ENCODE results near the gene KAZN. TPM values are rescaled to one million over a fixed set of nuclear protein-coding genes. Genes with fewer than 3 reads are reported as not detected.

Gene KAZN
- total RNA-seq, 1 experiment from 2014 or later, result 6.5 TPM

GRCh38 chr1:15106608-15107007, 508.1 kb downstream of the KAZN start:
- in situ Hi-C loops (cut with HindIII; ENCODE audit: low pct_unique_long_range_greater_than_20kb, low sequenced_read_pairs), result no loop called here
- DNase-seq (ENCODE audit: low read depth, low spot score), result peak; percentile 72

GRCh38 chr1:15107058-15107687, 508.7 kb downstream of the KAZN start:
- no peak for DNase-seq (ENCODE audit: low read depth, low spot score)
- in situ Hi-C loops (cut with HindIII; ENCODE audit: low pct_unique_long_range_greater_than_20kb, low sequenced_read_pairs), result no loop called here

- no peak for DNase-seq (ENCODE audit: low read depth, low spot score)
- in situ Hi-C loops (cut with HindIII; ENCODE audit: low pct_unique_long_range_greater_than_20kb, low sequenced_read_pairs), result no loop called here
Observed at GRCh38 chr1:15107911-15108310, 509.4 kb downstream of the KAZN start.

DNA sequence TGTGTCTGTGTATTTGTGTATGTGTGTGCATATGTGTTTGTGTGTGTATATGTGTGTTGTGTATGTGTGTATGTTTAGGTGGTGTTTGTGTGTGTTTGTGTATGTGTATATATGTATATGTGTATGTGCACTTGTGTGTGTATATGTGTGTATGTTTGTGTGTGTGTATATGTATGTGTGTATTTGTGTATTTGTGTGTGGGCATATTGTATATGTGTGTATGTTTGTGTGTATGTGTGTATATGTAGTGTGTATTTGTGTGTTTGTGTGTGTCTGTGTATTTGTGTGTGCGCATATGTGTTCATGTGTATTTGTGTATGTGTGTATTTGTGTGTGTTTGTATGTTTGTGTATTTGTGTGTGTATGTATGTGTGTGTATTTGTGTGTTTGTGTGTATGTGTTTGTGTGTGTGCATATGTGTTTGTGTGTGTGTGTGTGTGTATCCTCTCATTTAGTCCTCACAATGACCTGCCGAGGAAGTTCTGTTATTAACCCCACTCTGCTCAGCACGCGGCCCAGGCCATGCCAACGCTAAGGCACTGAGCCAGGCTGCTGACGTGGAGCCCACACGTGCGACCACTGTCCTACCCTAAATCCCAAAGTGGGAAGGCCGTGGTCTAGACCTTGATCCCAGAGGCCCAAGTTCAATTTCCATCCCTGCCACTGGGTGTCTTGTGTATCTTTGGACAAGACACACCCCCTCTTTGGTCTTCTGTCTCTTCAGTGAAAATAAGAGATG, 511.8 kb downstream of the KAZN start:
- DNase-seq (ENCODE audit: low read depth, low spot score), result peak; percentile 43
- in situ Hi-C loops (cut with HindIII; ENCODE audit: low pct_unique_long_range_greater_than_20kb, low sequenced_read_pairs), result no loop called here

- in situ Hi-C loops (cut with HindIII; ENCODE audit: low pct_unique_long_range_greater_than_20kb, low sequenced_read_pairs), result no loop called here
- DNase-seq (ENCODE audit: low read depth, low spot score), result no peak
Observed at GRCh38 chr1:15110867-15111230, 512.4 kb downstream of the KAZN start.

DNA sequence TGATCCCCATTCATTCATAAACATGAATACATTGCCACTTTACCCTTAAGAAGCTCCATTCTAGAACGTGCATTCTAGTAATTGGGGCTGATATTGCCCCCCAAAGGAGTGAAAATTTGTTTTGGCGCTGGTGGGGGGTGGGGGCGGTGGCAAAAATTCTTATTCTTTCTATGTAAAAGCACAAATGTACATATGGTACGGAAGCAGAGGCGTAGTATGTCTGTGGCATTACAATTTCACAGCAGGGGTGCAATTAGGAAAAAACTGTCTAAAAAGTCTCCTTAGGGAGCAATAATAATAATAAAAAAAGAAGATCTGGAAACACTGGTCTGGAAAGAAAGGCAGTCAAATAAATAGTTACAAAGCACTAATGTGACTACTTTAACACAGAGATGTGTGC, 514.7 kb downstream of the KAZN start:
- in situ Hi-C loops (cut with HindIII; ENCODE audit: low pct_unique_long_range_greater_than_20kb, low sequenced_read_pairs), result no loop called here

DNA sequence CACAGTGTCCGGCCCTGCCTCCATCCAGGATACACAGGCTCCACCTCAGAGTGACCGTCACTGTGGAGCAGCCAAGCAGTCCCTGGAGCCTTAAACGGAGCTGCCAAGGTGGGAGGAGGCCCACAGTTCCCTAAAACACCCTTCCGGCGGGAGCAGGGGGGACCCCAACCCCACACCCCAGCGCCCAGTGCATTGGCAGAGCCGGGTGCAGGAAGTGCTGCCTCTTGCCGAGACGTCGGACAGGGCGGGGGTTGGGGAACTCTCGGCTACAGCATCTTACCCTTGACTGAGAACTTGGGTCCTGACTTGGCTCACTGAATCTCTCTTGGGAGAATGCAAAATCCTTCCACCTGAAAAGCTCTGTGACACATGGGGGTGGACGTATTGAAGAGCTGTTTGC, 516.4 kb downstream of the KAZN start:
- DNase-seq (ENCODE audit: low read depth, low spot score), result no peak
- in situ Hi-C loops (cut with HindIII; ENCODE audit: low pct_unique_long_range_greater_than_20kb, low sequenced_read_pairs), result no loop called here

More for the DNA sequence above, 514.7 kb downstream of the KAZN start:
- DNase-seq (ENCODE audit: low read depth, low spot score), result no peak

DNA sequence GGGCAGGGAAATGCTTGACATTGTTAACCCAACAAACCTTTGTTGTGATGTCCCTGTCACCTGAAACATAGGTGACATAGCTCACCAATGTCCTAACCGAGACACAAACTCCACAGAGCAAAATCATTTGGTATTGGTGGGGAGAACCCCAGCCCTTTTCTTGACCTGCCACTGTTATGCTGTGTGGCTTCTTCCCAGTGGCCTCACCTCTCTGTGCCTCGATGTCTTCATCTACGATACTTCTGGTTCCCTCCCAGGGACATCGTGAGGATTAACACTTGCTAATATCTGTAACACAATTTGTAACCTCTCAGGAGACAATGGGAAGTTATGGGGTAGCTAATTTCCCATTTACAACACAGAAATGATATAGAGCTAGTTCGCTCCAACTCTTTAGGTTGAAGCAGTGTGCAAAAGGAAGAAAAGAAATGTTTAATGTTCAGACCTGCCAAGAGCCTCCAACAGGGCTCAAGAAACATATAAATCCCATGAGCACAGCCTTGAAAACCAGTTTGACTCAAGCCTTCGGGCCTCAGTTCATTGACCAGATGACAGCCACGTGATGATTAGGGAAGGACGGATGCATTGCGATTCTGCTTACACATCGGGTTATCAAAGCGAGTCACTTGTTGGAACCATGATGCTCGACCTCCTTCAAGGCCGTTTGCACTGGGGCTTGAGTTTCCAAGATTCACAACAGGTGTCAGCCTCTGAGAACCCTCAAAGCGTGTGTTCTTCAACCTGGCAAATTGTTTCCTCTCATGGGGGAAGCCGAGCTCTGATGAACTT, 517.3 kb downstream of the KAZN start:
- DNase-seq (ENCODE audit: low read depth, low spot score), result no peak
- in situ Hi-C loops (cut with HindIII; ENCODE audit: low pct_unique_long_range_greater_than_20kb, low sequenced_read_pairs), result no loop called here

GRCh38 chr1:15116966-15117365, 518.5 kb downstream of the KAZN start:
- no peak for DNase-seq (ENCODE audit: low read depth, low spot score)
- in situ Hi-C loops (cut with HindIII; ENCODE audit: low pct_unique_long_range_greater_than_20kb, low sequenced_read_pairs), result no loop called here

- in situ Hi-C loops (cut with HindIII; ENCODE audit: low pct_unique_long_range_greater_than_20kb, low sequenced_read_pairs), result no loop called here
- no peak for DNase-seq (ENCODE audit: low read depth, low spot score)
Observed at GRCh38 chr1:15117671-15118325, 519.3 kb downstream of the KAZN start.

DNA sequence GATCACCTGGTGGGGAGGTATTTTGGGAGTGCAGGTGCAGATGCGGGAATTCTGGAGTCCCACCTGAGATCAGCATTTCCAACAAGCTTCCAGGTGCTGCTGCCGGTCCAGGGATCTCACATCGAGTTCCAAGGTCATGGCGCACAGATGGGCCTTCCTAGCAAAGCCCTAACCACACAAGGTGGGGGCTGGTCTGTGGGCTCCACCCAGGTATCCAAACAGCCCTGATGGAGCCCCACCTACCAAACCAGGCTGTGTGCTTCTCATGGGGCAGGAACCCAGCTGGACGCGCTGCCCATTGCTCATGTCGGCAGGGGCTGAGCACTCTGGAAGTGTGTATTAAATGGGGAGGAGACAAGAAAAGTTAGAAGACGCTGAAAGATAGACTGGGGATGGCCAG, 520.1 kb downstream of the KAZN start:
- in situ Hi-C loops (cut with HindIII; ENCODE audit: low pct_unique_long_range_greater_than_20kb, low sequenced_read_pairs), result no loop called here
- DNase-seq (ENCODE audit: low read depth, low spot score), result no peak

GRCh38 chr1:15120251-15120945, 521.9 kb downstream of the KAZN start:
- in situ Hi-C loops (cut with HindIII; ENCODE audit: low pct_unique_long_range_greater_than_20kb, low sequenced_read_pairs), result no loop called here
- DNase-seq (ENCODE audit: low read depth, low spot score), result no peak

DNA sequence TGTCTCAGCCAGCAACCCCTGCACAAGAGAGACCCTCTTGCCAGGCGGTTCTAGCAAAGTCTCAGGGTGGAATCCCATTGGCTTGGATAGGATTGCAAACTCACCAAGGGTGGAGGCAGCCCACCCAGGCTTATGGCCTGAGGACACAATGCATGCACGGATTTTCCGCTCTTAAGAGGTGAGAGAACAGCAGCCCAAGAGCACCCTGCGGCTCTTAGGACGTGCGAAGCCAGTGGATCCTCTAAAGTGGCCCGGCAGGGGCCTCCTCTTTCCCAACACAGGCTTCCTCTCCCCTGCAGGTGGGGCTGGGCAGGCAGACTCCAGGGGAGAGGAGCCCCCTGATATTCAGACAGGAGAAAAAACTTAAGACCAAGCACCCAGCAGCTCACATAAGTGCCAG, 523.8 kb downstream of the KAZN start:
- DNase-seq (ENCODE audit: low read depth, low spot score), result no peak
- in situ Hi-C loops (cut with HindIII; ENCODE audit: low pct_unique_long_range_greater_than_20kb, low sequenced_read_pairs), result no loop called here

GRCh38 chr1:15123270-15123669, 524.8 kb downstream of the KAZN start:
- in situ Hi-C loops (cut with HindIII; ENCODE audit: low pct_unique_long_range_greater_than_20kb, low sequenced_read_pairs), result no loop called here
- DNase-seq (ENCODE audit: low read depth, low spot score), result no peak

DNA sequence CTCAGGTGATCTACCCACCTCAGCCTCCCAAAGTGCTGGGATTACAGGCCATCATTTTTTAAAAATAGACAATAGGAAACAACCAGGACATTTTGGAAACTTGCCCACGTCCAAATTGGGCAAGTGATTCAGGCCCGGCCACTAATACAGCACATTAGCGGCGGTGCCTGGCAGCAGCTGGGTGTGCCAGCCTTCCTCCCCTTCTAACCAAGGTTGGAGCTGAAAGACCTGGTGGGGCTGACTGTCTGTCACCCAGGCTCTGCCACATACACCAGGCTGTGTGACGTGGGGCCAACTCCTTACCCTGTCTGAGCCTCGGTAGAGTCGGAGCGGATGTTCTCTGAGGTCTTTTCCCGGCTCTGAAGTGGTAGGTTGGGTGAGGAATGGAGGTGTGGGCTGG, 525.4 kb downstream of the KAZN start:
- DNase-seq (ENCODE audit: low read depth, low spot score), result no peak
- in situ Hi-C loops (cut with HindIII; ENCODE audit: low pct_unique_long_range_greater_than_20kb, low sequenced_read_pairs), result no loop called here

DNA sequence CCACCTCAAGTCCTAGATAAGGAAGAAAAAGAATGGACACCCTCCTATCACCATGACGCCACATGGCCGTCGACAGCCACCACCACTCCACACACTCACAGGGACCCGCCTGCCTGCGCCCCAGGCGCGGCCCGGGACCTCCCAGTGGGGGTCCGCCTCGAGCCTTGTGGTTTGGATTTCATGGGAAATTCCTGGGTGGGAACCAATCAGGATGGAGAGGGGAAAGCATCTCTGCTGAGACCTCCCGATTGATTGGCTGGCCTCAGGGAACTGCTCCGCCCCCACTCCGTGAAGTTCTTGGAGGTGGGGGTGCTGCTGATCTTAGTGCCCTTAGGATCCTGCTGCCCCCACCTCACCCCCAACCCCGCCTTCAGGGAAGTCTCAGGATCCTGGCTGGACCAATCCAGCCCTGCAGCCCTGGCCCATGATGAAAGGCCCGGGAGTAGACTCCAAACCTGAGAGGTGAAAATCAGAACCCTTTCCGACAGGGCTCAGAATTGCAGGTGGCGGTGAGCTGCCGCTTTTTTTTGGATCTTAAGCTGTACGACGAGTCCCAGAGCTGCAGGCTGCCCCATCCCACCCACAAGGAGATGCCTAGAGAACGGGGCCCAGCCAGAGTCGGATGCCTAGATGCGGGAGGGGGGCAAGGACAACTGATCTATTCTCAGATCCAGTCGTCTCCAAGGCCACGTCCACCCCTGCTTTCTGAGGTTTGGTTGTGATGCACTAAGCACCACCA, 526.0 kb downstream of the KAZN start:
- in situ Hi-C loops (cut with HindIII; ENCODE audit: low pct_unique_long_range_greater_than_20kb, low sequenced_read_pairs), result no loop called here
- DNase-seq (ENCODE audit: low read depth, low spot score), result no peak

DNA sequence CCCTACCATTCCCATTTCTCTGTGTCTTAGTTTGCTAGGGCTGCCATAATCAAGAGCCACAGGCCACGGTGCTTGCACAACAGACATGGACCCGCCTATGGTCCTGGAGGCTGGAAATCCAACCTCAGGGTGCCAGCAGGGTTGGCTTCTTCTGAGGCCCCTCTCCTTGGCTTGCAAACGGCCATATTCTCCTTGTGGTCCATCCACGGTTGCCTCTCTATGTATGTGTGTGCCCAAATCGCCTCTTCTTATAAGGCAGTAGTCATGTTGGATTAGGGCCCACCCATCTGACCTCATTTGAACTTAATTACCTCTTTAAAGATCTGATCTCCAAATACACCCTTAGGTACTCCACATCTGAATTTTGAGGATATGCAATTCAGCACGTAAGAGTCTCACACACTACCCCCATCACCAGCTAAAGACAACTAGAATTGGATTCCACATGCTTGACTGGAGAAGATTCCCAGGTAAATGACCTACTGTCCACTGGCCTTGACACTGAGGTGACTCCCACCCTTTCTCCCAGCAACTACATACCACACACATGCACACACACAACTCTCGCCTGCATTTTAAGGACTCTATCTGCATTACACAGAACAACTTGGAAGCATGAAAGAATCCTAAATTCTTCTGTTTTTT, 526.7 kb downstream of the KAZN start:
- in situ Hi-C loops (cut with HindIII; ENCODE audit: low pct_unique_long_range_greater_than_20kb, low sequenced_read_pairs), result no loop called here
- DNase-seq (ENCODE audit: low read depth, low spot score), result no peak
